ENCODE measurements around the gene GPSM3.
"Not testable (repeated sequence)": the region's sequence is repeated elsewhere in the genome, so short reads cannot be mapped to it uniquely, and the experiment has no call there.

The GPSM3 gene

DNA sequence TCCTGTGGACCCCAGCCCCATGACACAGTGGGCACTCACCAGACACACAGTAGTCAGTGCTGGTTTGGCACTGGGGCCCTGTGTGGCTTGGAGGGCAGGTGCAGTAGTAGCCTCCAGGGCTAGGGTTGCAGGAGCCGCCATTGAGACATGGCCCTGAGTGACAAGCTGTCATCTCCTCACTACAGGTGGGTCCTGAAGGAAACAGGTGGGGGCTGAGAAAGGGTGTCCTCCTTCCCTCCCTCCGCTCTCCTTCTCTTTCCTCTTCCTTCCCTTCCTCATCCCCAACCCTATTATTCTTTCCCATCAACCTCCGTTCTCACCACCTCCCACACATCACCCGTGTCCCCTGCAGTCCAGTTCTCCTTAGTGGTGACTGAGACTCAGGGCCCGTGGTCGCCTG is 21.2 kb upstream of the GPSM3 start:
- ATAC-seq (ENCODE audit: low read depth) (no peak), DNase-seq (ENCODE audit: low spot score) (no peak)
- Histone ChIP-seq H3K4me3 (ENCODE audit: severe bottlenecking) (no peak overlapping the region), H3K27me3 (ENCODE audit: insufficient read depth, poor library complexity, severe bottlenecking) (no peaks in the 10 kb centered on the region), H3K27ac (ENCODE audit: poor library complexity, severe bottlenecking) (no peak overlapping the region), H3K36me3 (ENCODE audit: low read depth) (no peaks in the 10 kb centered on the region), H3K4me1 (ENCODE audit: insufficient read depth, poor library complexity, severe bottlenecking) (no peaks in the 10 kb centered on the region), H3K9me3 (ENCODE audit: severe bottlenecking) (no peaks in the 10 kb centered on the region)
- TF ChIP-seq, protein P1, sequence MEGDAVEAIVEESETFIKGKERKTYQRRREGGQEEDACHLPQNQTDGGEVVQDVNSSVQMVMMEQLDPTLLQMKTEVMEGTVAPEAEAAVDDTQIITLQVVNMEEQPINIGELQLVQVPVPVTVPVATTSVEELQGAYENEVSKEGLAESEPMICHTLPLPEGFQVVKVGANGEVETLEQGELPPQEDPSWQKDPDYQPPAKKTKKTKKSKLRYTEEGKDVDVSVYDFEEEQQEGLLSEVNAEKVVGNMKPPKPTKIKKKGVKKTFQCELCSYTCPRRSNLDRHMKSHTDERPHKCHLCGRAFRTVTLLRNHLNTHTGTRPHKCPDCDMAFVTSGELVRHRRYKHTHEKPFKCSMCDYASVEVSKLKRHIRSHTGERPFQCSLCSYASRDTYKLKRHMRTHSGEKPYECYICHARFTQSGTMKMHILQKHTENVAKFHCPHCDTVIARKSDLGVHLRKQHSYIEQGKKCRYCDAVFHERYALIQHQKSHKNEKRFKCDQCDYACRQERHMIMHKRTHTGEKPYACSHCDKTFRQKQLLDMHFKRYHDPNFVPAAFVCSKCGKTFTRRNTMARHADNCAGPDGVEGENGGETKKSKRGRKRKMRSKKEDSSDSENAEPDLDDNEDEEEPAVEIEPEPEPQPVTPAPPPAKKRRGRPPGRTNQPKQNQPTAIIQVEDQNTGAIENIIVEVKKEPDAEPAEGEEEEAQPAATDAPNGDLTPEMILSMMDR (IDR thresholded peaks at IDR 0.05; ENCODE audit: poor library complexity, severe bottlenecking): no peak

DNA sequence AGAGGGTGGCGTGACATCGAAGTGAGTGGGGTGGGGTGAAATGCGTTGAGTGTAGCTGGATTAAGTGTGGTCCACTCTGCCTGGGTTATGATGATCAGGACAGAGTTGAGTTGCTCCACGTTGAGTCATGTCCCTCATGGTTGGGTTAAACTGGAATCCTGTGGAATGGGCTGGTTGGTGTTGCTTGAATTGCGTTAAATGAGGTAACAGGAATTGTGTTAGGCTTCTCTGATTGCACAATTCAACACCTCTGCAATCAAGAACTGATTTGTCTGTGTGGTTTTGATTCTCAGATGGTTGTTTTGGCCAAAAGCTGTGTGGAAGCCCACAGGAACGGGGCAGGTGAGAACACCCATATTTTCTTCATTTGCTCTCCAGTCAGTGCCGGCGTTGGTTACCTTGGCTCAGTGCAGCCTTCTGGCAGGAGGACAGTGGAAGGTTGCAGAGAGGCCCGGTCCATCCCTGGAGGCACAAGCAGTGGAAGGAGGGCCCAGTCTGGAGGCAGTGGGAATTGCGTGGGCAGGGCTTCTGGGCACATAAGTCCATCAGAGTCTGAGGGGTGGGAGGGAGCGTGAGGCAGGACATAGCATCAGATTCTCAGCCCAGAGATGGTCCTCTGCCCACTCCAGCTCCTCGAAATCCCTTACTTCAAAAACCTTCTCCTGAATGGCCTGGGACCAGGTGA is 19.8 kb upstream of the GPSM3 start:
- Histone ChIP-seq H3K27ac (ENCODE audit: poor library complexity, severe bottlenecking) (no peak overlapping the region), H3K4me3 (ENCODE audit: severe bottlenecking) (no peak overlapping the region), H3K27me3 (ENCODE audit: insufficient read depth, poor library complexity, severe bottlenecking) (no peaks in the 10 kb centered on the region), H3K4me1 (ENCODE audit: insufficient read depth, poor library complexity, severe bottlenecking) (no peaks in the 10 kb centered on the region), H3K9me3 (ENCODE audit: severe bottlenecking) (no peaks in the 10 kb centered on the region), H3K36me3 (ENCODE audit: low read depth) (no peaks in the 10 kb centered on the region)
- TF ChIP-seq, protein P1 (IDR thresholded peaks at IDR 0.05; ENCODE audit: poor library complexity, severe bottlenecking): no peak
- no peak for DNase-seq (ENCODE audit: low spot score)
- no peak for ATAC-seq (ENCODE audit: low read depth)

DNA sequence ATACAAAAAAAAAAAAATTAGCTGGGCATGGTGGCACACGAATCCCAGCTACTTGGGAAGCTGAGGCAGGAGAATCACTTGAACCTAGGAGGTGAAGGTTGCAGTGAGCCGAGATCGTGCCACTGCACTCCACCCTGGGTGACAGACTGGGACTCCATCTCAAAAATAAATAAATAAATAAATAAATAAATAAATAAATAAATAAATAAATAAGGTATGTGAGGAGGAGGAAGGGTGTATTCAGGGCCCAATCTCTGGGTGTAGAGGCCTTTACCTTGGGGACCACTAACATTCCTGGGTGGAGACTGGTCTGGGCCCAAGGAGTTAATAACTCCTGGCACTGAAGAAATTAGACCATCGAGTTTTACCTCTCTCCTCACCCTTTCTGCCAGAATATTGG is 19.0 kb upstream of the GPSM3 start:
- H3K27me3 ChIP-seq (ENCODE audit: insufficient read depth, poor library complexity, severe bottlenecking); ATAC-seq (ENCODE audit: low read depth): not testable (repeated sequence)

DNA sequence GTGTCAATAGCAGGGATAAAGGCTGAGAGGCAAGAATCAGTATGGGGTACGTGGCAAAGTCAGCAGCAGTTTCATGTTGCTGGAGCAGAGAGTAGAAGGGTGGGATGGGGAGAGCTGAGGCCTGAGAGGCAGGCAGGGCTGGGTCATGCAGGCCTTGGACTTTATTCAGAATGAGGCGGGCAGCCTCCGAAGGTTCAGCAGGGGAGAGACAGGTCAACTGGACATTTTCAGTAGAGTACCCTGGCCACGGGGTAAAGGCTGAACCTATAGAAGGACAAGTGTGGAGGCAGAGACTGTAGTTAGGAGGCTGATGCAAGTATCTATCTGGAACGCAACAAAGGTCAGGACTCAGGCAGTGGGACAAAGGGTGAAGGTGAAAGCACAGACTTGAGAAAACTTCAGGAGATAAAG is 17.8 kb upstream of the GPSM3 start:
- H3K27ac ChIP-seq (ENCODE audit: poor library complexity, severe bottlenecking): no peak overlapping the region
- H3K36me3 ChIP-seq (ENCODE audit: low read depth): no peaks in the 10 kb centered on the region
- TF ChIP-seq, protein P1 (IDR thresholded peaks at IDR 0.05; ENCODE audit: poor library complexity, severe bottlenecking): no peak
- no peak overlapping the region for H3K4me3 ChIP-seq (ENCODE audit: severe bottlenecking)
- no peaks in the 10 kb centered on the region for H3K9me3 ChIP-seq (ENCODE audit: severe bottlenecking)
- DNase-seq (ENCODE audit: low spot score) (no peak), ATAC-seq (ENCODE audit: low read depth) (no peak)
- H3K4me1 ChIP-seq (ENCODE audit: insufficient read depth, poor library complexity, severe bottlenecking): no peaks in the 10 kb centered on the region
- H3K27me3 ChIP-seq (ENCODE audit: insufficient read depth, poor library complexity, severe bottlenecking): no peaks in the 10 kb centered on the region

More for the DNA sequence above, 19.0 kb upstream of the GPSM3 start:
- H3K4me3 ChIP-seq (ENCODE audit: severe bottlenecking); H3K9me3 ChIP-seq (ENCODE audit: severe bottlenecking); H3K4me1 ChIP-seq (ENCODE audit: insufficient read depth, poor library complexity, severe bottlenecking); DNase-seq (ENCODE audit: low spot score); H3K36me3 ChIP-seq (ENCODE audit: low read depth); H3K27ac ChIP-seq (ENCODE audit: poor library complexity, severe bottlenecking): not testable (repeated sequence)

DNA sequence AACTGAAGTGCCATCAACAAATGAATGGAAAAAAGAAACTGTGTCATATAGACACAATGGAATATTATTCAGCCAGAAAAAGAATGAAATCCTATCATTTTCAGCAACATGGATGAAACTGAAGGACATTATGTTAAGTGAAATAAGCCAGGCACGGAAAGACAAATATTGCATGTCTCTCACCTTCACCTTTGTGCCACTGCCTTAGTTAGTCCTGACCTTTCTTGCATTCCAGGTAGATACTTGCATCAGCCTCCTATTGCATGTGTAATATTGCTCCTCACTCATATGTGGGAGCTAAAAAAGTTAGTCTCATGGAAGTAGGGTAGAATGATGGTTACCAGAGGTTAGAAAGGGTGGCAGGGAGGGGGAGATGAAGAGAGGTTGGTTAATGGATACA is 16.6 kb upstream of the GPSM3 start:
- Histone ChIP-seq H3K27ac (ENCODE audit: poor library complexity, severe bottlenecking) (no peak overlapping the region), H3K4me1 (ENCODE audit: insufficient read depth, poor library complexity, severe bottlenecking) (no peaks in the 10 kb centered on the region), H3K27me3 (ENCODE audit: insufficient read depth, poor library complexity, severe bottlenecking) (no peaks in the 10 kb centered on the region), H3K4me3 (ENCODE audit: severe bottlenecking) (no peak overlapping the region), H3K36me3 (ENCODE audit: low read depth) (no peaks in the 10 kb centered on the region), H3K9me3 (ENCODE audit: severe bottlenecking) (no peaks in the 10 kb centered on the region)
- no peak for ATAC-seq (ENCODE audit: low read depth)
- TF ChIP-seq, protein P1 (IDR thresholded peaks at IDR 0.05; ENCODE audit: poor library complexity, severe bottlenecking): no peak
- no peak for DNase-seq (ENCODE audit: low spot score)

All from RWPE2 (cell line).